D341Med (cell line): ENCODE data around the gene CCDC33.
"Not testable (repeated sequence)": the region's sequence is repeated elsewhere in the genome, so short reads cannot be mapped to it uniquely, and the experiment has no call there.

Source experiments
- DNase-seq: peaks from one replicate; pipeline ENCODE4 v3.0.0; 2012; ENCODE audit warnings: low spot score

Gene CCDC33

GRCh38 chr15:74336061-74337005, 100.2 kb downstream of the CCDC33 start:
- no peak for DNase-seq

DNA sequence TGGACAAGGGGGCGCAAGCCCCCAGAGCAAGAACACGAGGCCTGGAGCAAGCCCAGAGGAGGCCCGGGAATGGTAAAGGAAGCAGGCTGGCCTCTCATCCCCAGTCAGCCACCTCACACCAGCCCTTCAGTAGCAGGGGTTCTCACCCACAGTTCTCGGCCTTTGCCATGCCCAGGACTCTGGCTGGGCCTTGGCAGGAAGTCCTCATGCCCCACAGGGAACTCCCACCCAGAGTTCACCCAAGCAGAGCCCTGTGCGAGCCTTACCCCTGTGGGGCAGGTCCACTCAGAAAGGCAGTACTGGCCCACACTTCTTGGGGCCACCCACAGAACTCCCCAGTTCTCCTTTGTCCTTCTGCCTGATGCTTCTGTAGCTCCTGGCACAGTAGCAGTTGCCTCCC, 101.0 kb downstream of the CCDC33 start:
- DNase-seq: no peak

GRCh38 chr15:74337607-74338211, 101.6 kb downstream of the CCDC33 start:
- DNase-seq: no peak

- DNase-seq: no peak
These were observed 102.5 kb downstream of the CCDC33 start for GRCh38 chr15:74338676-74339075.

DNA sequence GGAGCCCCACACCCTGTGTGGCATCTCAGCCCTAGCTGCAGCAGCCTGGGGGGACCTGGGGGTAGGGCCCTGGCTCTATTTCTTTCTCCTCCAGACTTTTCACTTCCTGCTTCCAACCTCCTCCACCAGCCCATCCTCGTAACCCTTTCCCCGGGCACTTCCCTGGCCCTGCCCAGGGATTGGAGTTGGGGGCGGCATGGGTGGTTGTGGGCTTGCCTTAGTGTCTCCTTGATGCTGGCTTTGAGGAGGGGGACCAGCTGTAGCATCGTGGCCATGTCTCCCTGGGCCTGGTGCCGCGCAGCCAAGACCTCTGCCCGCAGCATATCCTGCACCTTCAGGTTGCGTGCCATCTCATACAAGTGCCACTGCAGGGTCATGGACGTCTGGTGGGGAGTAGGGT, 103.2 kb downstream of the CCDC33 start:
- no peak for DNase-seq

GRCh38 chr15:74340150-74340549, 104.0 kb downstream of the CCDC33 start:
- no peak for DNase-seq

- no peak for DNase-seq
These were observed 107.1 kb downstream of the CCDC33 start for GRCh38 chr15:74343127-74343796.

- no peak for DNase-seq
These were observed 107.6 kb downstream of the CCDC33 start for GRCh38 chr15:74343797-74344127.

GRCh38 chr15:74345051-74345450, 108.9 kb downstream of the CCDC33 start:
- DNase-seq: no peak

- DNase-seq: no peak
These were observed 111.7 kb downstream of the CCDC33 start for GRCh38 chr15:74347757-74348250.

DNA sequence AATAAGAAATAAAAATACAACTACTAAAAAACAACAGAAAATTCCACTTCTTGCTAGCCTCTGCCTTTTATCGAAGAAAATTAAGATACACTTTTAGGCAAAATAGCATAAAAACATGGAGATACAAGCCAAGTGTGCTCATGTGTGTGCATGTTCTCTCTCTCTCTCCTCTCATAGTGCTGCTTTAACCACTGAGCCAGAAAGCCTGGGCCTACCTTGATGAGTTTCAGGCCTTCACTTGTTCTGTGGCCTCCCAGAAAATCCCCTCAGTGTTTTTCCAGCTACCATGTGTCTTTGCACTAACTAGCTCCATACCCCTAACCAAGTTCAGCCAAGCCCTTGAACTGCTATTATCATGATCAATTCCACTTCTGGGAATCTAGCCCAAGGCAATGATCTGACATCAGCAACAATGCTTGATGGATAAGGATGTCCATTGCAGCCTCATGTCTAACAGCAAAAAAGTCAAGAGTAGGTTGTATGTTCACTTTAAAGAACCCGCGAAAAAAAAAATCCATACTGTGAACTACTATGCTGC, 113.2 kb downstream of the CCDC33 start:
- DNase-seq: no peak

DNA sequence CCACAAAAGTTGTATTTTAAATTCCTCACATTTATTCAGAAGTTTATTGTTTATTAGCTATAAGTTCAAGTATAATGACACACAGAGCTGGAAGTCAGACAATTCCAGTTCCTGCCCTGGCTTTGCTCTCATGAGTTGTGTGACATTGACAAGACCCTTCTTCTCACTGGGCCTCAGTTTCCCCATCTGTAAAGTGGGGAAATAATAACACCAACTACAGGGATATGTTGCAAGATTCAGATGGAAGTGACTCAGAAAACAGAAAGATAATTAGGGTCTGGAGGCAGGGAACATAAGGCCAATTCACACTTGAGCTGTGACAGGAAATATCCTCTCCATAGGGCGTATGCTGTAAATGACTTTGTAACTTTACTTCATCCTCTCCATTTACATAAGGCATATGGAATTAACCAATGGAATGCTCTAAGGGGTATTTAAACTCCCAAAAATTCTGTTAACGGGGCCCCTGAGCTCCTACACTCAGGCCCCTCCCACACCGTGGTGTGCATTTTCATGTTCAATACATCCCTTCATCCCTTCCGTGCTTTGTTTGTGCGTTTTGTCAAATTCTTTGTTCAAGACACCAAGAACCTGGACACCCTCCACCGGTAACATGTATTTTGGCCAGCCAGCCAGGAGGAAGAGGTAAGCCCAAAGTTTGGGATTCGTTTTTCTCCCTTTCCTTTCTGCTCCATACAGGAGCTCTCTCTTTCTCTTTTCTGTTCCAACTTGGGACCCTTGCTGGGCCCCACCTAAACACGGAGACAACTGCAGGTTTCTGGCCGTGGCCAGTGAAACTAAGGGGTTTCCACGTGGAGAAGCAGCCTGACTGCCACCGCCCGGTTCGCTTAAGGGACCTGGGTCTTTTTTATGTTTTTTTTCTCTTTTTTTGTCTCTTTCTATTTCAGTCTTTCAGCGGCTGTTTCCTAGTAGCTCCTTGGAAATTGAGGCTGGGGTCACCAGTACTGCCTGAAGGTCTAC, 114.5 kb downstream of the CCDC33 start:
- no peak for DNase-seq

DNA sequence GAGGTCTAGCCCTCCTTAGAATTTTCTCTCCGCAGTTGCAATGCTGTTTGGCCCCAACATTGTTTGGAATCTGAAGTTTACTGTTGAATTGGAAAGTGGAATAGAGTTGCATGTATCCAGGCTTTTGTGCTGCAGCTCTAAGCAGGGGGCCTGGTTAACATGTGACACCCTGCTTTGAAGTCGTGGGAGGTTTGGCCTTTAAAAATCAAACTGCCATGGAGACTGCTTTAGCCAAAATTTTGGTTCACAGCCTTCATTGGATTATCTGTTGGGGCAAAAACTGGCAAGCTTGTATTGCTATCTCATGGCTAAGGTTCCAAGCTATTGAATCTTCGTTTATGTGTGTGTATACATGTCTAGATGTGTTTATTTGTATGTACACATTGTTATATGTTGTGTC, 115.5 kb downstream of the CCDC33 start:
- no peak for DNase-seq

DNA sequence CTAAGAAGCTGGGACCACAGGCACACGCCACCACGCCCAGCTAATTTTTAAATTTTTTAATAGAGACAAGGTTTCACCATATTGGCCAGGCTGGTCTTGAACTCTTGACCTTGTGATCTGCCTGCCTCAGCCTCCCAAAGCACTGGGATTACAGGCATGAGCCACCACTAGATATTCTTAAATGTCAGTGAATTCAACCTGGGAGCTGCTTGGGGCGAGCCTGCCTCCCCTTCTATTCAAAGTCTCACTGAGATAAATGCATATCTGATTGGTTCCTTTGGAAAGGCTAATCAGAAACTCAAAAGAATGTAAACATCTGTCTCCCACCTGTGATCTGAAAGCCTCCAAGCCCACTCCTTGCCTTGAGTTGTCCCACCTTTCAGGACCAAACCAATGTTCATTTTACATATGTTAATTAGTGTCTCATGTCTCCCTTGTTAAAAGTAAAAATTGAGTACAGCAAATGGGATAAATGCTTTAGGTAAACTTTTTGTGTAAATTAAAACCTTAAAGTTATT, 116.3 kb downstream of the CCDC33 start:
- DNase-seq: no peak

- not testable (repeated sequence) for DNase-seq
These were observed 117.9 kb downstream of the CCDC33 start for GRCh38 chr15:74353992-74354391.

GRCh38 chr15:74356050-74356449, 119.9 kb downstream of the CCDC33 start:
- DNase-seq: not testable (repeated sequence)

- not testable (repeated sequence) for DNase-seq
These were observed 121.4 kb downstream of the CCDC33 start for GRCh38 chr15:74357514-74357913.

GRCh38 chr15:74359376-74359775, 123.2 kb downstream of the CCDC33 start:
- not testable (repeated sequence) for DNase-seq

DNA sequence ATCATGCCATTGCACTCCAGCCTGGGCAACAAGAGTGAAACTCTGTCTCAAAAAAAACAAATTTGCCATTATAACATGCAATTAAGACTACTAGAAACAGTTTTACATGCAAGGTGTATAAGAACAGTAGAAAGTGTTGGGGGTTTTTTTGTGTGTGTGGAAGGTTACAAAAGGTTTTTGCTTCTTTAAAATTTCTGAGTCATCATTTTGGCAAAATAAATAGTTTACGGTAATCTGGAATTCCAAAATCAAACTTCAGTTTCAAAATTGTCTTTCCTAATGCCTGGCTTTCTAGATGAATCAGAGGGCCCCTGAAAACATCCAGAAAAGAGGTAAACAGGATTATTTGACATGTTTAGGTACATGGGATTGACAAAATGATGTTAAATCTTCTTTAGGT, 124.7 kb downstream of the CCDC33 start:
- not testable (repeated sequence) for DNase-seq

DNA sequence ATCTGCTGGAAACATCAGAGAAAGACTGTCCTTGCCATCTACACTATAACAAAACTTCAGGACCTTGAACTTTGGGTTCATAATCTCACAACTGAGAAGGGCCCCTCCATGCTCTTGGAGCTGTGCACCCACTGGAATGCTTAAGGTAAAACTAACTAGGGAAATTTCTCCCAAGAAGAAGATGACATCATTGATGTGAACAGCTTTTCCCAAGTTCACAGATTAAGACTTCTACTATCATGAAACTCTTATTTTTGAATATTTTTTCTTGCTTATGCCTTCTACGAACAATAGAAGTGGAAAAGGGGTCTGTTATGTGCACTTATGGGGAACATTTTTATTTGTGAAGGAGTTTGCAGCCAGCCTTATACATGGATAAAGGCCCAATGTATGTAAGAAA, 126.4 kb downstream of the CCDC33 start:
- no peak for DNase-seq
